ENCODE data around the gene FAM3D.

The FAM3D gene

DNA sequence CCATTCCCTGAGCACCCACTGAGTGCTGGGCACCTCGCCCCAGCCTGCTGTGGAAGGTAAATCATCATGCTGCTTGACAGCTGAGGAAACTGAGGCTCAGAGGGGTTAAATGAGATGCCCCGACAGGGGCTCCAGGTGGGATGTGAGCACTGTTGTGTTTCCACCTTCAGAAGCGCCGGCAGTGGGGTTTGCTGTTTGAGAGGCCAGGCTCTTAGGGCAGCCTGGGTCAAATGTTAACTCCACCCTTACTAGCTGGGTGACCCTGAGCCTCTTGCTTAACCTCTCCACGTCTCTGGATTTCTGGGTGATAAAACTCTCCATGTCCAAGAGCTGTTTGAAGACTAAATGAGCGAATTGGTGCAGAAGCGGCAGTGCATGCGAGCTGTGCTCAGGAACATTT, 43.1 kb downstream of the FAM3D start:
- no peak overlapping the region for H3K27ac Mint-ChIP-seq
- peaks cover 0 to 4% of the 10 kb centered on the region in 2 donors for H3K27me3 Mint-ChIP-seq
- no peaks in the 10 kb centered on the region for H3K4me1 Mint-ChIP-seq
- no peak for DNase-seq
- ATAC-seq (replicated peaks) = no peak
- no peak overlapping the region for H3K4me3 Mint-ChIP-seq
- no peaks in the 10 kb centered on the region for H3K36me3 Mint-ChIP-seq
- no peaks in the 10 kb centered on the region for H3K9me3 Mint-ChIP-seq

- H3K4me1 Mint-ChIP-seq = no peaks in the 10 kb centered on the region
These were observed 43.7 kb downstream of the FAM3D start for GRCh38 chr3:58622892-58623291.

DNA sequence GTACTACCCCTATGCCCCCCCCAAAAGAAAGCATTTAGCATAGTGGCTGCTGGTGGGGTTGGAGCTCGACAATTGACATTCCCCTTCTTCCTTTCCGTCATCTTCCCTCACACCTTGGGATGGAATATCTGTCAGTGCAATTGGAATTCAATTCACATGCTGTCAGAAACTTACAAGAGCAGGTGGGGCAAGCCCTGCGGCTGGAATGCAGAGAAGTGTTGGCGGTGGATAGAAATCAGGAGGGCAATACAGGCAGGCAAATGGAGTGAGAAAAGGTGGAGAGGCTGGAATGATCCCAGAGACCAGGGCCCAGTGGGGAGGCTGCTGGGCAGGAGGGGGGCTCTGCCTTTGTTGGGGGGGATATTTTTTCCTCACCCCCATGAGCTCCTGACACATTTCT, 44.1 kb downstream of the FAM3D start:
- Mint-ChIP-seq H3K36me3 (no peaks in the 10 kb centered on the region), H3K27ac (no peak overlapping the region), H3K27me3 (peaks cover 0 to 4% of the 10 kb centered on the region in 2 donors), H3K9me3 (no peaks in the 10 kb centered on the region), H3K4me3 (no peak overlapping the region), H3K4me1 (no peaks in the 10 kb centered on the region)
- ATAC-seq (replicated peaks) (no peak), DNase-seq (no peak)

More at GRCh38 chr3:58622892-58623291, 43.7 kb downstream of the FAM3D start:
- no peak for DNase-seq
- Mint-ChIP-seq H3K36me3 (no peaks in the 10 kb centered on the region), H3K27ac (no peak overlapping the region), H3K4me3 (no peak overlapping the region), H3K27me3 (peaks cover 0 to 4% of the 10 kb centered on the region in 2 donors), H3K9me3 (no peaks in the 10 kb centered on the region)
- no peak for ATAC-seq (replicated peaks)

DNA sequence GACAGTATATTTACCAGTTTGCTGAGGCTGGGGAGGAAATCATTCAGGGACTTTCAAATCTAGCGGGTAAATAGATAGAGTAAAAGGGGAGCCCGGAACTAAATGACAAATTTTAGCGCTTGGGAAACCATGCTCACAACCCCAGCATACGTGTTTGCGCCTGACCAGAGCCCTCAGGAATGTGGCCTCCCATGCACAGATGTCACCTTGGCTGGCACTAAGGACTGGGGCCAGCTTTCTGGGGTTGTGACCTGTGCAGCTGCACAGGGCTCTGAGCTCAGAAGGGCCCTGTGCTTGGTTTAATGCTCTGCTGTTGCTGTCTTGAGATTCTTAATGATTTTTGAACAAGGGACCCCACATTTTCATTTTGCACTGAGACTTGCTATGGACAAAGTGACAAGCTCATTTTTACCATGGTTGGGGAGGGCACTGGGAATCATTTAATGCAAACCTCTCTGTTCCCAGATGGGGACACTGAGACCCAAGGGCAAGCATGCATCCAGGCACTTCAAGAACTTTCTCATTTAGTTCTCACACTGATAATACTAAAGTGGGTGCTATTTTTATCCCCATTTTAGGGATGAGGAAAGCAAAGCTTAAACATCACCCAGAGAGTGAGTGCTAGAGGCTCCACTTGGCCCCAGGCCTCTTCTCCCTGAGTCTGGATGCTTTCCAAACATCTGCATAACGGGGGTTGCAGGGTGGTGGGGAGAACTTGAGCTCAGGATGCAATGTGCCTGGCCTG, 45.3 kb downstream of the FAM3D start:
- Mint-ChIP-seq H3K36me3 (no peaks in the 10 kb centered on the region), H3K4me1 (no peaks in the 10 kb centered on the region), H3K4me3 (no peak overlapping the region), H3K27ac (no peak overlapping the region), H3K27me3 (peaks cover 0 to 4% of the 10 kb centered on the region in 2 donors), H3K9me3 (no peaks in the 10 kb centered on the region)
- DNase-seq (no peak), ATAC-seq (replicated peaks) (no peak)

DNA sequence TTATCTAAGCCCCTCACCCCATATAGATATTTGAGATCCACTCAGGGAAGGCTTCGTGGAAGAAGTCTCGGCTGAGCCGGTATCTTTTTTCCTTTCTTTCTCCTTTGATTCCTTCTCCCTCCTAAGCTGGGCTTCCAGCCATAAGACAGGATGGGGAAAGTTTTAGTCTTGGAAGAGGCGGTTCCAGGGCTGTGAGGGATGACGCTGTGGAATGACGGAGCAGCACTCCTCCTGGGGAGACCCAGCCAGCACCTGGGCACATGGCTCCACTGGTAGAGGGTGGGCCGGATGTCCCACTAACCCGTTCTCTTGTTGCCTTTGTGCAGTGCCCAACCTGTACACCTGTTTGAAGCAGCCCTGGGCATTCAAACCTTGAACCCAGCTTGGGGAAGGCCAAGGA, 46.2 kb downstream of the FAM3D start:
- Mint-ChIP-seq H3K9me3 (no peaks in the 10 kb centered on the region), H3K27ac (no peak overlapping the region), H3K27me3 (peaks cover 0 to 4% of the 10 kb centered on the region in 2 donors), H3K36me3 (no peaks in the 10 kb centered on the region), H3K4me1 (no peaks in the 10 kb centered on the region), H3K4me3 (no peak overlapping the region)
- DNase-seq (no peak), ATAC-seq (replicated peaks) (no peak)

DNA sequence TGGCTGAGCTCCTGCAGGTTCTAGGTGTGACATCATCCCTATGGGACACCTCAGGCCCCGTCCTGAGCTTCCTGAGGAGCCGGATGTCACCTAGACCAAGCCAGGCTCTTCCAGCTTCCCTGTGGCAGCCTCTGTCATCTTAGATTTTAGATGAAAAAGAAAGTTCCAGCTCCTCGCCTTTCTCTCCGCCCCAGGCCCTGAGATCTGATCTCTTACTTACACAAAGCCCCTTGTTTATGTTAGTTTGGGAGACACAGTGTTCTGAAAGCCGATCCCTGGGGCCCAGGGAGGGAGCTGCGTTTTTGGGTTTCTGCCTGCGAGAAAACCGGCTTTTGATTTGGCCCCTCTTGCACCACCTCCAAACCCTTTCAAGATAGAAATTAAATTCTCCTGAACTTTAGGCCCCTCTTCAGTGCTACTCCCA, 49.2 kb downstream of the FAM3D start:
- Mint-ChIP-seq H3K4me1 (no peaks in the 10 kb centered on the region), H3K36me3 (no peaks in the 10 kb centered on the region), H3K4me3 (no peak overlapping the region), H3K9me3 (no peaks in the 10 kb centered on the region), H3K27me3 (peaks cover 0 to 1% of the 10 kb centered on the region in 2 donors), H3K27ac (no peak overlapping the region)
- no peak for ATAC-seq (replicated peaks)
- no peak for DNase-seq

- no peaks in the 10 kb centered on the region for H3K36me3 Mint-ChIP-seq
These were observed 53.1 kb downstream of the FAM3D start for GRCh38 chr3:58613236-58614132.

DNA sequence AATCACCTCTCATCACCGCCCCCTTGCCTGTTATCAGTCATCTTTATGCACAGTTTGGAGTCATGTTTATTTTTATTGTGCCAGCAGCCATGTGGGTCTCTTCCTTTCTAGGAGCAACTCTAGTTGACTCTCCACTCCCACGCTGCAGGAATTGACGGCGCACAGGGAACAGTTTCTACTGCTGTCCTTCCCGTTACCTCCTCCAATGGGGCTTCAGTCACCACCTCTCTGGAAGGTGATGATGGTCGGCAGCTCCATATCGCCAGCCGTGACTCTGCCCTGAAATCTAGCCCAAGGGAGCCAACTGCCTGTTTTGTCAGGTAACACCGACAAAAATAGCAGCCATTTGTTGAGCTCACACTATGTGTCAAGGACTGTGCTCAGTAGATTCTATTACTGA, 53.7 kb downstream of the FAM3D start:
- Mint-ChIP-seq H3K36me3 (no peaks in the 10 kb centered on the region), H3K4me1 (no peaks in the 10 kb centered on the region), H3K27ac (no peak overlapping the region), H3K4me3 (no peak overlapping the region), H3K9me3 (no peaks in the 10 kb centered on the region), H3K27me3 (peaks cover 0 to 22% of the 10 kb centered on the region in 2 donors)
- no peak for ATAC-seq (replicated peaks)
- no peak for DNase-seq

More at GRCh38 chr3:58613236-58614132, 53.1 kb downstream of the FAM3D start:
- no peak for ATAC-seq (replicated peaks)
- Mint-ChIP-seq H3K4me3 (no peak overlapping the region), H3K9me3 (no peaks in the 10 kb centered on the region), H3K27me3 (peaks cover 0 to 18% of the 10 kb centered on the region in 2 donors), H3K27ac (no peak overlapping the region), H3K4me1 (no peaks in the 10 kb centered on the region)
- DNase-seq = no peak

- no peaks in the 10 kb centered on the region for H3K36me3 Mint-ChIP-seq
- H3K27me3 Mint-ChIP-seq = peaks cover 12 to 42% of the 10 kb centered on the region in 2 donors
- no peak overlapping the region for H3K27ac Mint-ChIP-seq
- DNase-seq = no peak
- no peaks in the 10 kb centered on the region for H3K9me3 Mint-ChIP-seq
- peak; percentile 42 to 48 for ATAC-seq (replicated peaks)
- no peaks in the 10 kb centered on the region for H3K4me1 Mint-ChIP-seq
- H3K4me3 Mint-ChIP-seq = no peak overlapping the region
These were observed 56.6 kb downstream of the FAM3D start for GRCh38 chr3:58609990-58610389.

DNA sequence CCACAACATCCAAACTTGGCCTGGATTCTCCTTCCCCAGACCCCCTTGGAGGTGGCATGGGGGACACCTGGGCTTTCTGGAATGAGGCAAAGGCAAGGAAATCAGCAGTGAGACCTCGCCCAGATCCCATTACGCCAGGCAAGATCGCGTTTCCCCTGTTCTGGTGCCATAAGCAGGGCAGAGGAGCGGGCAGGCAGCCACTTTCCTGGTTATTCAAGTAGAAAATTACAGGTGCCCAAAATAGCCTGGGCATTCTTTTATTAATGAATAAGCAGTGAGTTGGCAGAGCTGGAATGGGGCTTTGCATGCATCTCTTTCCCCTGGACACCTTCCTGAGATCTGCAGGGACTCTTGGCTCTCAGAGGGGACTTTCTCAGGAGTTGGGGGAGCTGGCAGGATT, 57.9 kb downstream of the FAM3D start:
- DNase-seq = no peak

GRCh38 chr3:58607816-58608215, 58.8 kb downstream of the FAM3D start:
- Mint-ChIP-seq H3K9me3 (peaks cover 0 to 1% of the 10 kb centered on the region in 2 donors), H3K27me3 (peaks cover 18 to 48% of the 10 kb centered on the region in 2 donors), H3K36me3 (no peaks in the 10 kb centered on the region), H3K4me1 (no peaks in the 10 kb centered on the region), H3K27ac (no peak overlapping the region), H3K4me3 (no peak overlapping the region)
- DNase-seq (no peak), ATAC-seq (replicated peaks) (no peak)

More for the DNA sequence above, 57.9 kb downstream of the FAM3D start:
- Mint-ChIP-seq H3K27ac (no peak overlapping the region), H3K27me3 (peaks cover 12 to 42% of the 10 kb centered on the region in 2 donors), H3K4me1 (no peaks in the 10 kb centered on the region), H3K4me3 (no peak overlapping the region), H3K36me3 (no peaks in the 10 kb centered on the region), H3K9me3 (peaks cover 0 to 1% of the 10 kb centered on the region in 2 donors)
- ATAC-seq (replicated peaks) = no peak

DNA sequence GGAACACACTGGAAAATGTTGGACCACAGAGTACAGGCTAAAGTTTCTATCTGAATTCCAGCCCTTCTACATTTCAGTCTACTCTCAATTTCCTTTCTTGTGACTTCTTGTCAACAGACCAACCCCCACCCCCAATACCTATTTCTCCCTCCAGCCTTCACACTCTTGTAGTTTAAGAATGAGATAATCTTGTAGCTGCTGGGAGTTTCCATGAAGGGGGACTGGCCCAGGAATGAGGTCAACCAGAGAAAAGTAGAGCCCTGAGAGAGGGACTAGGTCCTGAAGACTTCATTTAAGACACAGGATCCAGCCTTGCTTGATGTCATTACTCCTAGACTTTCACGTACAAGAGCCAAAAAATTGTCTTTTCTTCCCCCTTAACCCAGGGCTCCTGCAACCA, 59.9 kb downstream of the FAM3D start:
- Mint-ChIP-seq H3K27ac (no peak overlapping the region), H3K9me3 (peaks cover 0 to 1% of the 10 kb centered on the region in 2 donors), H3K27me3 (peaks cover 25 to 56% of the 10 kb centered on the region in 2 donors), H3K4me1 (no peaks in the 10 kb centered on the region), H3K36me3 (no peaks in the 10 kb centered on the region), H3K4me3 (no peak overlapping the region)
- no peak for ATAC-seq (replicated peaks)
- no peak for DNase-seq

DNA sequence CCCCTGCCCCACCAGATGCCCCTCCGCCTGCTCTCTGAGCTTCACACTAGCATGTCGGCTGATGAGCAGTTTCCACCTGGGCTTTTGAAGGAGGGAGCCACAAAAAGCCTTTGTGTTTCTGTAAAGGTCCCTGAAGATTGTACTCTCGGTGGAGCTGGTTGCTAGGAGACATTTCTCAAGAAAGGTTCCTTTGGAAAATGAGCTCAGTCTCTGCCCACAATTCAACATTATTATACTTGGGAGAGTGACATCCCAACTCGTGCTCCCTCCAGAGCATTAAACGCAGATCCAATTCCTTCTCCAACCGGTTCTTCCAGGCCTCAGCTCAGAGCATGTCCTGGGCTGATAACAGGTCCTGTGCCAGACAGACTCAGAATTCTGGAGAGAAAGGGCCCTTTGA, 62.5 kb downstream of the FAM3D start:
- Mint-ChIP-seq H3K36me3 (no peaks in the 10 kb centered on the region), H3K4me1 (no peaks in the 10 kb centered on the region), H3K4me3 (no peak overlapping the region), H3K27me3 (peaks cover 27 to 50% of the 10 kb centered on the region in 2 donors), H3K27ac (no peak overlapping the region), H3K9me3 (peaks cover 0 to 1% of the 10 kb centered on the region in 2 donors)
- DNase-seq (no peak), ATAC-seq (replicated peaks) (no peak)

DNA sequence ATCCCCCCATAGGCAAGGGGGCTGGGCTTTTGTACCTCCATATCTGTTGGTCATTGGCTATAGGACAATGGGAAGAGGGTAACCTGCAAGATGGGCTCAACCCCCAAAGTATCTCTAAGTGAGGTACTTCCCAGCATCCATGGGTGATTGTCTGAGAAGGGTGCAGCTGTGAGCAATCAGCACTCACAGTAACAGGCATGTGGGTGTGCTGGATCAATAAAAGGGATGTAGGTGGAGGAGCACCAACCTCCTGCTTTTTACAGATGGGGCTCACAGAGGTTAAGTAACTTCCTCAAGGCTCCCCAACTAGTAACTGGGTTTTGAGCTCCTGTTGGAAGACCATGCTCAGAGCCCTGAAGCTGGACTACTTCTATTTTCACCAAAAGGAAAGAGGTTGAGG, 63.0 kb downstream of the FAM3D start:
- ATAC-seq (replicated peaks) (no peak), DNase-seq (no peak)
- no peak overlapping the region for H3K4me3 Mint-ChIP-seq
- H3K36me3 Mint-ChIP-seq = no peaks in the 10 kb centered on the region
- H3K9me3 Mint-ChIP-seq = peaks cover 0 to 1% of the 10 kb centered on the region in 2 donors
- H3K27ac Mint-ChIP-seq = no peak overlapping the region
- no peaks in the 10 kb centered on the region for H3K4me1 Mint-ChIP-seq
- peaks cover 27 to 46% of the 10 kb centered on the region in 2 donors for H3K27me3 Mint-ChIP-seq

Data from stimulated activated naive B cell treated with anti-CD40 and anti-IgM and Interleukin-4, amounts not matched to agents 10 μg/mL and 1 μg/mL and 100 μg/mL, for 72 hours (primary cell).